ENCODE measurements around the gene SRBD1.
A peak's percentile ranks its signal among the peaks of the same experiment; 100 is the strongest.

SRBD1 gene

DNA sequence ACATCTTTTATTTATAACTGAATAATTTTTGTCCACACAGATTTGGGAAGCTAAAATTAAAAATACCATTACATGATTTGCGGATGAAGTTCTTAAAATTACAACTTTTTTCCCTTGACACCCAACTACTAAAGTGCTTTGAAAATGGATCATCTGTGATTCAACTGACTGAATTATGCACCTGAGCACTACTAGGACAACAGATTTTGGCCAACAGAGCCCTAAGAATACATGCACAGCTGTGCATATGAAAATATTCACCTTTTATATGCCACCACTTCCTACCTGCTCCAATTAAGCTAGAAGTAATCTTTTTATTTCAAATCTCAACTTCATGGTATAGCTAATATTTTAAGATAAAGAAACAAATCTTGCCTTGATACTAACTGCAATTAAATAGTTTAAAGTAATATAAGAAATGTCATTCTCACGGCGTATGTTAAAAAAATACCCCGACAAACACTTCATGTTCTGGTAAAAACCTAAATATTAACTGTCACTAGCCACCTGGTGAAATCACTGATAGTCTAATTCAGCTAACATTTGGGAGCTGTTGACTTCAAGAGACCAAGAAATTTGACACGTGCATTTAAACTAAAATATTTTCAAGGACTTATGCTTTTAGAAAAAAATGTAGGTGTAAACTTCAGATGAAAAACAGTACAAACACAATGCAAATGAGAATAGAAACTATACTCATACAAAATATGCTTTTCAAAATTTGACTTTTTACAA is 153.7 kb downstream of the SRBD1 start:
- no peak for DNase-seq

DNA sequence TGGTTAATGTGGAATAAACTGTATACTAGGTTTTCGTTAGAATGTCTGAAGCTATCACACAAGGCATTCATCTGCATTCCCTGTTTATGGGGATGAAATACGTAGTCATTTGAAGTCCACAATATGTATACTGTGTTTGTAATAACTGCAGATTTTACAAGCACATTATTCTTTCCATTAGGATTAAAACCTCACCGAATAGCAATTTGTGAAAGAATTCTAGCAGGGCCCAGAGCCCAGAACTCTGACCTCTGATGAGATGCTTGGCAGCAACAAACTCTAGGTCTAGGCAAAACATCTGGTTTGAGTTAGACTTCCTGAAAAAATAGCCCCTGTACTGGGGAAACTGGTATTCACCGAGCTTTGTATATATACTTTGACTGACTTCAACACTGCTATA is 158.2 kb downstream of the SRBD1 start:
- DNase-seq: no peak

DNA sequence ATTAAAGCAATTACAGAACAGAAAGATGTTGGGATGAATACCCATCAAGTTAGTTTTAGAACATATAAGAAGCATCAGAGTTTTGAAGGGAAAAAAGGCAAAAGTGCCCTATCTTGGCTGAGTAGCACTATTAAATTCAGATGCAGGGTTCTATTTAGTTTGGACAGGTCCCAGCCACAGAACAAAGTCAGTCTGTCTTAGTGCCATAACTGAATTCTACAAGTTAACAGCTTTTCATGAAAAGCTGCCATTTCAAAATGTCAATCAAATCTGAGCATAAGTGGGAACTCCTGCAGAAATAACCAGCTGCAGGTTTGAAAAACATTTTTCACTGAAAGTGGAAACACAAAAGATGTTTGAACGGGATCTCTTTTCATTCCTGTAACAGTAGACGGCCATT is 160.4 kb downstream of the SRBD1 start:
- no peak for DNase-seq

DNA sequence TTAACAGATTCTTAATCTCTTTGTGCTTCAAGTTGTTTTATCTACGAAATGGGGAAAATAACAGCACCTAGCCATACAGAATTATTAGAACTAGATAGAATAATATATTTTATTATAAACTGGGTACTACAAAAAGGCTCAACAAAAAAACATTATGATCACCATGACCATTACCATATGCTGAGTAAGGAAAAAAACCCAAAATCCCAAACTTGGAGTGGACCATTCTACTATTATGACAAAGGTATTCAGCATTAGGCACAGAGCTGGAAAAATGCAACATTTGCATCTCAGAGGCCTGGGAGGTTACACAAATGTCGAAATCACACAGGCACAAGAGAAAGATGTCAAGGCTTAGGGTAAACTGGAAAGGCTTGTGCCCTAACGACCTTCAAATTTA is 162.8 kb downstream of the SRBD1 start:
- DNase-seq: no peak

DNA sequence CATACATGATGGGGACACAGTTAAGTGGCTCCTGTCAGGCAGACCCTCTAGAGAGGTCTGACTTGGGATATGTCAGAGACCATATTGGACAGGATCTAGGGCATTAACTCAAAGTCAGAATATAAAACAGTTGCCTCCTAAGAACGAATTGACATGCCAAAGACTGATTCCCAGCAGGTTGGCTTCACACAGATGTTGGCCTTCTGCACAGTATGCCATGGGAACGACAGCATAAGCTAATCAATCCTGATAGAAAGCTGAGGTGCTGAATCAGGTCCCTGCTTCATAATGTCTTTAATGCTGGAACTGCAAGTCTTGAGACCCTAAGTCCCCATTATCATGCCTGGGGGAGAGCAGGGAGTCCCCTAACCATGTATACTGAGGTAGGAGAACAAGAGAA is 165.1 kb downstream of the SRBD1 start:
- no peak for DNase-seq

DNA sequence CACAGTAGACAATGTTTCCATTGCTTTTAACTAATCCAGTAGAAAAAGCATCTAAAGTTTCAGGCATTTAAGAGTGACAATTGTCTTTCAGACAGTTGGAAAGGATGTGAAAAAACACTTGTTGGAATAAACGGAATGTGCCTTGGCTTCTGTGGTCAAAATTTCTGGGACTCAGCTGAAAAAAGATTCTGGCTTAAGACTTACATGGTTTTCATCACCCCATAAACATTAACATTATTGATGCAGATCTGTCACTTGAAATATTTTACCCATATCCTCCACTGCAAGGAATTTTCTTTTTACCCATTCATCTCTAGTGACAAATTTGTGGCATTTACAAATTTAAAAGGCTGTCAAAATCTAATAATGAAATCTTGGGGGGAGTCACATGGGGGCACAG is 166.0 kb downstream of the SRBD1 start:
- no peak for DNase-seq

DNA sequence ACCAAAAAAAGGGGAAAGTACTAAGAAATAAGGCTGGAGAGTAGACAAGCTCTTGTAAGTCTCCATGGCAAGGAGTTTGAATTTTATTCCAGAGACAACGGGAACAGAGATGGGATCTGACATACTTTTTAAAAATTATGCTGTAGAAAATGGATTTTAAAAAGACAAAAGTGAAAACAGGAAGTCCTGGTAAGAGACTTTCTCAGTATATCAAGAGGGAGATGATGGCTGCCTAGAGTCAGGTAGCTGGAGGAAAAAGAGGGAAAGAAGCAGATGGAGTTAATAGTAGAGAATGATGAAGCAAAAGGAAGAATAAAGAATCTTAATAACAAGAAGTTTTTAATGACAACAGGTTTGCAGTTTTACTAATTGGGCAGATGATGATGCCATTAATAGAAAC is 168.1 kb downstream of the SRBD1 start:
- DNase-seq: no peak

DNA sequence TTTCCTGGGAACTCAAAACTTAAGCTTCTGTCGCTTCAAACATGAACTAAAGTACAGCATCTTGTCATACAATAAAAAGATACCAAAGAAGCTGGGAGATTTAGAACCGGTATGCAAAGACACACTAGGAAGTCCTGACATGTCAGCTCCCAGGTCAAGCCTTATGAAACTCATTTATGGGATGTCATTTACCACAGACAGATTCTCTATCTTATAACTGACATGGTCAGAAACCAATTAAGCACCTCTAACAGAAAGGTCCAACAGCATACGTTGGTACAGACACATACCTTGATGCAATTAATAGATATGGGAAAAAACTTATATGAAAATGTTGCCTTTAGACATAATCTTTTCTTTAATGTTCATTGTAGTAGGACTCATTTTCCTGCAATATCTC is 169.0 kb downstream of the SRBD1 start:
- DNase-seq: no peak

DNA sequence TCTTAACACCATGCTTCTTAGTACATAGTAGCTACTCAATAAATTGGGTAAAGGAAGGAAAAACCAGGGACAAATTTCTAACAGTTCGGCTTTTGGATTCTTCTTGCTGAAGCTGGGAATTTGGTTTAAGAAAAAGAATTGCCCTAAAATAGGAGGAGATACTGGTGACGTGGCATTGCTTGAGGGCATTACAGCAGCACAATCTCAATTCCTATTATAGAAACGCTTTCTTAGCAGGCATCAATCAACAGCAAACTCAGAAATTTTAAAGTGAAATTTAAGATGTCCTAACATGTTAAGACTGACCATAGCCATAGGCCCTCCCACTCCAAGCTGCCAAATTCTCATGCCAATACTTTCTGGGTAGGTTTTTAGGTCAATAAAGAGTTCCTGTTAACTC is 169.5 kb downstream of the SRBD1 start:
- DNase-seq: no peak

DNA sequence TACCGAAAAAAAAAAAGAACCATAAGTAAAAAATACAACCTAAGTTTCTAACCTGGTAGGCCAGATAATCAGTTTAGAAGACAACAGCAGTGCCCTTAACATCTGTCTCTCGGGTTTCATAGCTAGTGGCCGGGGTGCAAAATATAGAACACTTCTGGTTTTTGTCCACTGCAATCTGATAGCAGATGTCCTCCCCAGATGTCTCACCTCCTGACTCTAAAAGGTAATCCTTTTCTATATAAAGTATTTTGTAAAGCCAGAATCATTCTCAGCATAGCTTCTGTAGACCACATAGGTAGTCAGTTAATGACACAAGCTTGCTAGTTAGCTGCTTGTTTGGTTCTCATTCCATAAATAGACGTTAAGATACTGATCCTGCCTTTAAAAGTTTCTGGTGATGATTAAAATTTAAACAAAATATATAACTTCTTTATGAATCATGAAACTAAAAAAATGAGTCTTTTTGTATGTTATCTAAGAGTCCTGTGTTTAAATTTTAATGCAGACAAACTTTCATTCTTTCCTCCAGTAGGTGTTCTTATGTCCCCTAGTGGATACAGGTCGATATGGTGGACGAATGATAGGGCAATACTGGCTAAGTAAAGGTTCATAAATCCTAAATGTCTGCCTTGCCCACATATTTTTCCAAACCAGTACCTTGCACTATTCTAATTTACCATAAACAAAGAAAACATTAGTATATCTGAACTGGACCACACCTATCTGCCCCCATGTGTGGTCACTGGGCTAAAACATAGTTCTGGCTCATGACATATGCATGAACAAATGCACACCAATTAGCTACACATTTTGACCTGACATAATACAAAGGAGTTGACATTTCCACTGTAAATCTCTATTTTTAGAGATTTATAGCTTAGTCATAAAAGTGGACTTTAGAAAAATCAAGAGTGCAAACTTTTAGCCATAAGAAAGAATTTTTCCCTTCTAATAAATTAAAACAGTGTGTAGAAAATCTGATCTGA is 171.0 kb downstream of the SRBD1 start:
- DNase-seq: peak; percentile 21

DNA sequence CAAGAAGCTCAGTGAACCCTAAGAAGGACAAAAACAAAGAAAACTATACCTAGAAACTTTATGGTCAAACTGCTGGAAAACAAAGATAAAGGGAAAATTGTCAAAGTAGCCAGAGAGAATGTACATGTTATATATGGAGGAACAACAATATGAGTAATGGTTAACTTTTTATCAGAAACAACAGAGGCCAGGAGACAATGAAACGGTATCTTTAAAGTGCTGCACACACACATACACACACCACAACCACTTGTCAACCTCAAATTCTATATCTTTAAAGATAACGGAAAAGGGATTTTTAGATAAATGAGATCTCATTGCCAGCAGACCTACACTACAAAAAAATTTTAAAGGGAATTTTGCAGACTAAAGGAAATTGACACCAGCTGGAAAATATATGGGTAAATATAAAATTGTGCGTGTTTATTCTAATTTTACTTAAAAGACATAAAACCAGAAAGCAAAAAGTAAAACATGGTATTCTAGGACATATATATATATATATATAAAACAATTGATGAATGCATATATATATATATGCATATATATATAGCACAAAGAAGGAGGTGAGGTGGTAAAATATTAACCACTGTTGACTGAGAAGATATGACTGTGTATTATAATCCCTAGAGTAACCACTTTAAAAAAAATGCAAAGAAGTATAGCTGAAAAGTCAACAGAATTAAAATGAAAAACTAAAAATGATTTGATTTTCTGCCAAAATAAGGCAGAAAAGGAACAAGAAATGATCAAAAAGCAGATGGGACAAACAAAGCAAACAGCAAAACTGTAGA is 172.0 kb downstream of the SRBD1 start:
- peak; percentile 83 for DNase-seq

DNA sequence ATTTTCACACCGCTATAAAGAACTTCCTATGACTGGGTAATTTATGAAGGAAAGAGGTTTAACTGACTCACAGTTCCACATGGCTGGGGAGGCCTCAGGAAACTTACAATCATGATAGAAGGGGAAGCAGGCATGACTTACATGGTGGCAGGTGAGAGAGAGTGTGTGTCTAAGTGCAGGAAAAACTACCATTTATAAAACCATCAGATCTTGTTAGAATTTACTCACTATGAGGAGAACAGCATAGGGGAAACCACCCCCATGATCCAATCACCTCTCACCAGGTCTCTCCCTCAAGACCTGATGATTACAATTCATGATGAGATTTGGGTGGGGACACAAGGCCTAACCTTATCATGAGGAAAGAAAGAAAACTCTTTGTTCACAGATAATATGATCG is 174.6 kb downstream of the SRBD1 start:
- DNase-seq: no peak

DNA sequence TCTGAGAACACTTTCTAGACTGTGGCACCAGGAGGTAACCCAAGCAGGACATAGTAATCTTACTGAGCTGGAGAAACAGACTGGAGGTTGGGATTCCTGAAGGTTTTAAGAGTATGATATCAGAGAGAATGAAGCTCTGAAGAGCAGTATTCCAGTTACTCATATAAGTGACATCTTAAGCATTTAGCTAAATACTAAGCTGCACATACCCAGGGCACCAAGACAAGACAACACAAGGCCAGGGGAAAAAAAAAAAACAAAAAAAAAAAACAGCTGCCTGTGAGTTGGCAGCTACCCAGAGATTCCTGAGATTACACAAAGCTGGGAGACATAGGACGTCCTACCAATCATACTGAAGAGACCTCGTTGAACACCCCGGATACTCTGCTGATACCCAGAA is 175.8 kb downstream of the SRBD1 start:
- peak; percentile 24 for DNase-seq

DNA sequence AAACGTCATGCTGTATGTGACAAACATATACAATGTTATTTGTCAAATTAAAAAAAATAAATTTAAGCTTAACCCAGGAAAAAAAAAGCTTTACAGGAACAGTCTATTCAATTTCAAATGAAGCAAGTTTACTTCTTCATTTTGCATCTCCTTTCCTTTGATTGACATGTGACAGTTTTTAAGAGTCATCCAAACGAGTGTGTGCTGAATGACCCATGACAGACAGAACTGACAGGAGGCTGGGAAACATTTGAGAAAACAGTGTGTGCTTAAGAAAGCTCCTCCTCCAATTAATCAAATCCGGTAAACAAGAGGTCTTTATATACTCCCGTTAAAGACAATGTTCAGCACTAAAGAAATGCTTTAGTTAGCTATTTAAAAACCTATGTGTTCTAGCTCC is 177.7 kb downstream of the SRBD1 start:
- DNase-seq: no peak

DNA sequence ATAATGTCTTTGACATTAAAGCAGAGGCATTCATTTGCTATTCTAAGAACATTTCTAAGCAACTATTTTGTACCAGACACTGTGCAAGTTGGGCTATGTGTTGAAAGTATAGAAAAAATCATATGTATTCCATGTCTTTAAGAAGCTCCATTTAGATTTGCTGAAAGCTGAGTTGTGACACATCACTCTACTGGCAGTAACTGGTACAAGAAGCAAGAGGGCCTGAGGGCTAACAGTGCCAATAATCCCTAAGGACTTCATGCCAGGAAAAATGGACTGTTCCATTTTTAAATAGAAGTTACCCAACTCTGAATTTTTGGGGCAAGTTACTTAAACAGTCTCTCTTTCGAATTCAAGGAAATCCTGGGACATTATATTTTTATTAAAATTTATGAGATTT is 178.7 kb downstream of the SRBD1 start:
- no peak for DNase-seq

DNA sequence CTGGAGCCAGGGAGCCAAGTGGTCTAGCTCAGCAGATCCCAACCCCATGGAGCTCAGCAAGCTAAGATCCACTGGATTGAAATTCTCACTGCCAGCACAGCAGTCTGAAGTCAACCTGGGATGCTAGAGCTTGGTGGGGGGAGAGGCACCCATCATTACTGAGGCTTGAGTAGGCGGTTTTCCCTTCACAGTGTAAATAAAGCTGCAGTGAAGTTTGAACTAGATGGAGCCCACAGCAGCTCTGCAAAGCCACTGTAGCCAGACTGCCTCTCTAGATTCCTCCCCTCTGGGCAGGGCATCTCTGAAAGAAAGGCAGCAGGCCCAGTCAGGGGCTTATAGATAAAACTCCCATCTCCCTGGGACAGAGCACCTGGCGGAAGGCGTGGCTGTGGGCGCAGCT is 185.0 kb downstream of the SRBD1 start:
- peak; percentile 18 for DNase-seq

DNA sequence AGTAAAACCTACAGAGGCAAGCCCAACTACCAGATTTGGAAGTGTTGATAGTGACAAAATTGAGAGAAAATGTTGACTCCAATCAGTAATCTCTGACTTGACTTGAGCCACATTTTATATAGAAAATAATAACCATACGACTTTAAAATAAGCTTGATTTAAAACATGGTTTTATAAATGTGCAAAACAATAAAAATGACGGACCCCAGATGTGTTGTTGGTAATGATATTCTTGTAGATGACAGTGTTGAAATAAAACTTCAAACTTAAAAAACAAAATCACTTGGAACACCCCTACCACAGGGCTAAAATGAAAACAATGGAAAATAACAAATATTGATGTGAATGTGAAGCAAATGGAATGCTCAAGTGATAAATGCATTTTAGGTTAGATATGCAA is 188.1 kb downstream of the SRBD1 start:
- DNase-seq: no peak

DNA sequence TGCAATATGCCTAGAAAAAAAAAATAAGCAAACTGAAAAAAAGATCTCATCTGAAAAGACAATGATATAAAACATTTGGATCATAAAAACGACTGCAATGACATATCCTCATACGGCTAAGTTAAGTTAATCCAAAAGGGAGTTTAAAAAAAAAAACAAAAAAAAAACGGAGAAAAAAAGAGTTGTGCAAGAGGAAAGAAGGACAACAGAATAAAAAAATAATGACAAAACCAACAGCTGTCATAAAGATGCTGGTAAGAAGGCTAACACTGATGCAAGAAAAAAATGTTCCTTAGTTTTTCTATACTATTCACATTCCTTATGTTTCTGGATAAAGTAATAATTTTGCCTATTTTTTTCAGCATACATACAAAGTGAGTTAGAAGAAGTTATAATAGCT is 192.5 kb downstream of the SRBD1 start:
- DNase-seq: no peak

DNA sequence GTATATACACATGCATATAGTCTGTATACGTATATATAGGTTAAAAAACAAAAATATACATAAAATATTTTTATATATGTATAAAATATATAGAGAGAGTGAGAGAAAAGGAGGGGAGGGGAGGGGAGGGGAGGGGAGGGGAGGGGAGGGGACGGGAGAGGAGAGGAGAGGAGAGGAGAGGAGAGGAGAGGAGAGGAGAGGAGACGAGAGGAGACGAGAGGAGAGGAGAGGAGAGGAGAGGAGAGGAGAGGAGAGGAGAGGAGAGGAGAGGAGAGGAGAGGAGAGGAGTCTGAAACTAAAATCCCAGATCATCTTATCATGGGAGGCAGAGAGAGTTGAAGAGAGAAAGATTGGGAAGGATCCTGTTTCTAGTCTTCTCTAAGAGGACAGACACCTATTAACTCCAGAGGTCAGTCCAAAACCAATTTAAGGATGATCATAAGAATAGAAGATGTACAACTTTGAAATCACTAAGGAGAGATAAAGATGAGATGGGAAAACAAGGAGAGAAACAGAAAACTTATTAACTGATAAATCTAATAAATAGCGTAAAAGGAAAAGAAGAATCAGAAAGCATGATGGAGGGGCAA is 195.4 kb downstream of the SRBD1 start:
- DNase-seq: no peak

DNA sequence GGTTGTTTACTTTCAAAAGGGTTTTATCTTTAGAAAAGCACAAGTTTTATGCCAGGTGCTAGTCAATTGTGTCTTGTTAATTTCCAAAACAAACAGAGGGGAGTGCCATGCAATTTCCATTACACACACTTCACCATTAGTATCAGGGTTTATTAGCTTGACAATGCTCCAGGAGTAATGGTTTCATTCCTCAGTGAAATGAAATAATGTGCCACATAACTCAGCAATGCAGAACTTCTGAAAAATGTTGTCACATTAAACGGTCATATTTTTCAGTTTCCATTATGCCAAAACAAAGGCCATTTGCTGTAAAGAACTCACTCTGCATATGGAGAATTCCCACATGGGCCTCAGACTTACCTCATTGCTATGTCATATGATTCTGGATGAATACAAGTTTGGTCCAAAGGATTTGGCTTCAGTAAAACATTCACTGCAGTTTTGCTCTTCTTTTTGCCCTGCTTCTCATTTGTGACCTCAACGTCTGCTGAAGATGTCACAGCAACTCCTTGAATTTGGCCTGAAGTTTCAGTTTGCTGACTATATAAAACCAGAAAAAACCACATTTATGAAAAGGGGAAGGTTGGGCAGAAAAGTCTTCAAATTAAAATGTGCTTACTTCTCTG is 198.2 kb downstream of the SRBD1 start:
- DNase-seq: no peak

DNA sequence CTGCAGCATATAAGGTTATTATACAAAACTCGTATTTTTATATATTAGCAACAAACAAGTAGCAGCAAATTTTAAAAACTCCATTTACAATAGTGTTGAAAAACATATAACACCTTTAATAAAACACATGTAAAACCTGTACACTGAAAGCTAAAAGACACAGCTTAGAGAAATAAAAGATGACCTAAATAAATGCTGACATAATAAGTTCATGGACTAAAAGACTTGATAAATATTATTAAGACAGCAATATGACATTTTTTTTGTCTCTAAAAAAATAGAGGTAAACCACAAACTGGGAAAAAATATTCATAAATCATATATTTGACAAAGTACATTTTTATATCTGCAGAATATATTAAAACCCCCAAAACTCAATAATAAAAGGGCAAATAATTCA is 201.4 kb downstream of the SRBD1 start:
- DNase-seq: no peak

DNA sequence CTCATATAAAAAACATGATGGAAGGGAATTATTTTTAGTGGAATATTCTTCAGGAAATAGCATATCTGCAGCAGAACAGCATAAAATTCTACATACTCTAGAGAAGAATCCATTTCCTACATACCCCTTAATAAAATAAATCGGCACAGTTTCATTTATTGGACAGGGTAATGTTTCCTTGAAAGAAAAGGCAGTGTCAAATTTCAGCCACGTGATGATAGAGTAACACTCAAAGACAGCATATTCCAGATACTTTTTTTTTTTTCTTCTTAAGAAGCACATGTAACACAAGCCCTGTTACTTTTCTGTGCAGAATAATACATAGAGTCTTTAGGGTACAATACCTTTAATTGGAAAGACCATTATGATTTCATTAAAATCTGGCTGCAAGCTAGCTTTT is 204.4 kb downstream of the SRBD1 start:
- DNase-seq: no peak

Data from hematopoietic multipotent progenitor cell treated with erythropoietin and hydrocortisone succinate and interleukin-3 and kit ligand, for 6 days (in vitro differentiated cells).